ENCODE measurements around the gene TUBB3. TPM values are rescaled to one million over a fixed set of nuclear protein-coding genes. Genes with fewer than 3 reads are reported as not detected.

Gene TUBB3
- total RNA-seq = 211 and 247 TPM in 2 replicates

GRCh38 chr16:89922884-89923639 is at the start of gene TUBB3:
Gene TUBB3, plus strand, starts transcription at chr16:89923342. Its CDS starts 60 bp downstream, at chr16:89923402.

GRCh38 chr16:89918453-89919347 is 4.4 kb upstream of the TUBB3 start, which contains the start of gene MC1R:
Gene MC1R, plus strand, starts transcription at chr16:89918862. Its CDS starts 397 bp downstream, at chr16:89919259.

Other genes with a start within 250 kb of the TUBB3 start
- gene CDK10, start 236.7 kb upstream of the TUBB3 start, total RNA-seq = 35.1 and 35.5 TPM in 2 replicates
- gene SPATA2L, start 221.6 kb upstream of the TUBB3 start, total RNA-seq = 11.7 and 14.6 TPM in 2 replicates
- gene VPS9D1, start 202.4 kb upstream of the TUBB3 start, total RNA-seq = 18.5 and 19.8 TPM in 2 replicates
- 13.8 and 18.5 TPM in 2 replicates for gene ZNF276, start 201.8 kb upstream of the TUBB3 start, total RNA-seq
- gene FANCA, start 106.7 kb upstream of the TUBB3 start, total RNA-seq = 3.5 and 4.7 TPM in 2 replicates
- 4.9 and 5.4 TPM in 2 replicates for gene SPIRE2, start 94.9 kb upstream of the TUBB3 start, total RNA-seq
- 280 and 286 TPM in 2 replicates for gene TCF25, start 49.8 kb upstream of the TUBB3 start, total RNA-seq
- 9.6 and 12.3 TPM in 2 replicates for gene MC1R, start 4.5 kb upstream of the TUBB3 start, total RNA-seq
- 63.8 and 65.5 TPM in 2 replicates for gene DEF8, start 25.4 kb downstream of the TUBB3 start, total RNA-seq
- gene DBNDD1, start 96.1 kb downstream of the TUBB3 start, total RNA-seq = 1.1 and 1.8 TPM in 2 replicates
- not detected in 2 replicates for gene PRDM7, start 154.0 kb downstream of the TUBB3 start, total RNA-seq

All from hair follicle dermal papilla cell (primary cell).